Measurements from ENCODE around the gene TBC1D17. TPM values are rescaled to one million over a fixed set of nuclear protein-coding genes. Genes with fewer than 3 reads are reported as not detected.

TBC1D17 gene
- polyA plus RNA-seq, 6 donors from 2014 or later, result 10.5 to 20.6 (median 12.3) TPM

- ATAC-seq (ENCODE audit: low read depth in 2 of 2), result peak; percentile 57 to 59
- Mint-ChIP-seq H3K36me3 (peaks cover 0 to 11% of the 10 kb centered on the region in 2 donors), H3K4me3 (no peak overlapping the region)
These were observed 609 bp downstream of the TBC1D17 start for GRCh38 chr19:49877879-49878743.

GRCh38 chr19:49878744-49879070 lies 1.2 kb downstream of the TBC1D17 start:
- peaks cover 0 to 11% of the 10 kb centered on the region in 2 donors for H3K36me3 Mint-ChIP-seq
- H3K9me3 Mint-ChIP-seq, result no peaks in the 10 kb centered on the region
- H3K27ac Mint-ChIP-seq, result peak overlapping the region in 1 of 6 donors; percentile 79
- peaks cover 18 to 29% (median 26%) of the 10 kb centered on the region in 3 donors for H3K4me1 Mint-ChIP-seq
- peak overlapping the region in 1 of 8 donors; percentile 80 for H3K4me3 Mint-ChIP-seq
- no peaks in the 10 kb centered on the region for H3K27me3 Mint-ChIP-seq
- ATAC-seq (ENCODE audit: low read depth in 2 of 2) (no peak), DNase-seq (no peak)

More at GRCh38 chr19:49877879-49878743, 609 bp downstream of the TBC1D17 start:
- Mint-ChIP-seq H3K4me1 (peaks cover 18 to 26% (median 25%) of the 10 kb centered on the region in 3 donors), H3K27me3 (no peaks in the 10 kb centered on the region), H3K27ac (no peak overlapping the region), H3K9me3 (no peaks in the 10 kb centered on the region)
- DNase-seq, result peak; percentile 97

GRCh38 chr19:49879243-49879963 lies 1.9 kb downstream of the TBC1D17 start:
- Mint-ChIP-seq H3K27ac (peak overlapping the region in 1 of 6 donors; percentile 44), H3K9me3 (no peaks in the 10 kb centered on the region), H3K36me3 (peaks cover 0 to 11% of the 10 kb centered on the region in 2 donors), H3K27me3 (no peaks in the 10 kb centered on the region), H3K4me1 (peaks cover 18 to 29% (median 26%) of the 10 kb centered on the region in 3 donors), H3K4me3 (peak overlapping the region in 3 of 8 donors; percentile 3 to 80 (median 67))
- ATAC-seq (ENCODE audit: low read depth in 2 of 2) (no peak), DNase-seq (no peak)

GRCh38 chr19:49880162-49880869 lies 2.8 kb downstream of the TBC1D17 start:
- no peak for DNase-seq
- Mint-ChIP-seq H3K27ac (peak overlapping the region in 1 of 6 donors; percentile 65), H3K9me3 (no peaks in the 10 kb centered on the region), H3K27me3 (no peaks in the 10 kb centered on the region), H3K4me1 (peaks cover 16 to 24% (median 23%) of the 10 kb centered on the region in 3 donors), H3K4me3 (peak overlapping the region in 1 of 8 donors; percentile 67), H3K36me3 (peaks cover 0 to 11% of the 10 kb centered on the region in 2 donors)
- no peak for ATAC-seq (ENCODE audit: low read depth in 2 of 2)

GRCh38 chr19:49881186-49881585 lies 3.7 kb downstream of the TBC1D17 start:
- no peak for ATAC-seq (ENCODE audit: low read depth in 2 of 2)
- Mint-ChIP-seq H3K36me3 (peaks cover 0 to 11% of the 10 kb centered on the region in 2 donors), H3K9me3 (no peaks in the 10 kb centered on the region), H3K27ac (no peak overlapping the region), H3K27me3 (no peaks in the 10 kb centered on the region), H3K4me3 (no peak overlapping the region), H3K4me1 (peaks cover 10 to 17% (median 16%) of the 10 kb centered on the region in 3 donors)
- no peak for DNase-seq

GRCh38 chr19:49881672-49882394 lies 4.3 kb downstream of the TBC1D17 start:
- DNase-seq (no peak), ATAC-seq (ENCODE audit: low read depth in 2 of 2) (no peak)
- Mint-ChIP-seq H3K9me3 (no peaks in the 10 kb centered on the region), H3K27me3 (no peaks in the 10 kb centered on the region), H3K27ac (no peak overlapping the region), H3K4me1 (peaks cover 10 to 17% (median 16%) of the 10 kb centered on the region in 3 donors), H3K36me3 (peaks cover 0 to 11% of the 10 kb centered on the region in 2 donors), H3K4me3 (no peak overlapping the region)

GRCh38 chr19:49882643-49883042 lies 5.1 kb downstream of the TBC1D17 start:
- Mint-ChIP-seq H3K4me1 (peaks cover 10 to 17% (median 16%) of the 10 kb centered on the region in 3 donors), H3K9me3 (no peaks in the 10 kb centered on the region), H3K27ac (no peak overlapping the region), H3K27me3 (no peaks in the 10 kb centered on the region), H3K4me3 (no peak overlapping the region), H3K36me3 (peaks cover 0 to 11% of the 10 kb centered on the region in 2 donors)
- DNase-seq (no peak), ATAC-seq (ENCODE audit: low read depth in 2 of 2) (no peak)

- H3K27me3 Mint-ChIP-seq, result no peaks in the 10 kb centered on the region
- H3K27ac Mint-ChIP-seq, result no peak overlapping the region
- peaks cover 7 to 15% (median 13%) of the 10 kb centered on the region in 3 donors for H3K4me1 Mint-ChIP-seq
- no peak for DNase-seq
- H3K4me3 Mint-ChIP-seq, result no peak overlapping the region
- no peaks in the 10 kb centered on the region for H3K9me3 Mint-ChIP-seq
- ATAC-seq (ENCODE audit: low read depth in 2 of 2), result no peak
- peaks cover 0 to 11% of the 10 kb centered on the region in 2 donors for H3K36me3 Mint-ChIP-seq
These were observed 5.6 kb downstream of the TBC1D17 start for GRCh38 chr19:49883094-49883493.

- no peak overlapping the region for H3K4me3 Mint-ChIP-seq
- ATAC-seq (ENCODE audit: low read depth in 2 of 2) (no peak), DNase-seq (no peak)
- H3K27me3 Mint-ChIP-seq, result no peaks in the 10 kb centered on the region
- H3K27ac Mint-ChIP-seq, result no peak overlapping the region
- no peaks in the 10 kb centered on the region for H3K9me3 Mint-ChIP-seq
- H3K4me1 Mint-ChIP-seq, result peaks cover 2 to 10% (median 2%) of the 10 kb centered on the region in 3 donors
- peaks cover 0 to 11% of the 10 kb centered on the region in 2 donors for H3K36me3 Mint-ChIP-seq
These were observed 6.6 kb downstream of the TBC1D17 start for GRCh38 chr19:49884109-49884508.

- no peak for DNase-seq
- Mint-ChIP-seq H3K27ac (no peak overlapping the region), H3K4me3 (no peak overlapping the region), H3K27me3 (no peaks in the 10 kb centered on the region), H3K4me1 (peaks cover 0 to 9% (median 0%) of the 10 kb centered on the region in 3 donors), H3K9me3 (no peaks in the 10 kb centered on the region), H3K36me3 (peaks cover 0 to 11% of the 10 kb centered on the region in 2 donors)
- no peak for ATAC-seq (ENCODE audit: low read depth in 2 of 2)
These were observed 7.3 kb downstream of the TBC1D17 start for GRCh38 chr19:49884760-49885159.

GRCh38 chr19:49887037-49887664 lies 9.6 kb downstream of the TBC1D17 start:
- Mint-ChIP-seq H3K9me3 (no peaks in the 10 kb centered on the region), H3K4me3 (no peak overlapping the region), H3K27me3 (no peaks in the 10 kb centered on the region), H3K36me3 (peaks cover 0 to 2% of the 10 kb centered on the region in 2 donors), H3K4me1 (peaks cover 4 to 13% (median 4%) of the 10 kb centered on the region in 3 donors), H3K27ac (no peak overlapping the region)
- DNase-seq, result no peak
- no peak for ATAC-seq (ENCODE audit: low read depth in 2 of 2)

GRCh38 chr19:49887665-49888509 lies 10.4 kb downstream of the TBC1D17 start:
- H3K36me3 Mint-ChIP-seq, result no peaks in the 10 kb centered on the region
- H3K27ac Mint-ChIP-seq, result no peak overlapping the region
- H3K4me3 Mint-ChIP-seq, result peak overlapping the region in 1 of 8 donors; percentile 30

More at GRCh38 chr19:49887665-49888509, 10.4 kb downstream of the TBC1D17 start:
- H3K27me3 Mint-ChIP-seq, result no peaks in the 10 kb centered on the region
- H3K9me3 Mint-ChIP-seq, result no peaks in the 10 kb centered on the region
- ATAC-seq (ENCODE audit: low read depth in 2 of 2) (no peak), DNase-seq (no peak)
- peaks cover 4 to 20% (median 12%) of the 10 kb centered on the region in 3 donors for H3K4me1 Mint-ChIP-seq
